ENCODE data around the gene SLC38A6. TPM values are rescaled to one million over a fixed set of nuclear protein-coding genes. Genes with fewer than 3 reads are reported as not detected.

Gene SLC38A6
- total RNA-seq, 2 experiments from 2014 or later = 5.9 to 8.2 TPM

DNA sequence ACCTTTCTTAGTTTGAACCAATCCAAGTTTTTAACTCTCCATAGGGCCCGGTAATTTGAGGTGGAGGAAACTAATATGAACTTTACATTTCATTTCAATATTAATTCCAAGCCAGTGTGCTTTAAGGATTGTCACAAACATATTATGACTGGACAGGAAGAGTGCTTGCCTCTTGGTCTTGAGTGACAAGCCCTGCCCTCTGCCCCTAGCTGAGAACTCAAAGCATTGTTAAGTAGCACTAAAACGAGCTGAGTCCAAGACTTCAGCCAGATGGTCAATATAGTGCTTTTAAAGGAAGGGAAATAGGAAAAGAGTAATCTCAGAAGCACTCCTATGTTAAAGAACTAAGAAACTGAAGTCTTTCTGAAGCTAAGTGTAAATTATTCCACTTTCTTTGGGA lies 17.3 kb upstream of the SLC38A6 start:
- H3K4me3 Mint-ChIP-seq = no peak overlapping the region
- peaks cover 3% of the 10 kb centered on the region for H3K36me3 Mint-ChIP-seq (ENCODE audit: low read depth)
- H3K27me3 Mint-ChIP-seq (ENCODE audit: low read depth) = no peaks in the 10 kb centered on the region
- no peak for DNase-seq
- H3K4me1 Mint-ChIP-seq (ENCODE audit: low read depth) = no peaks in the 10 kb centered on the region
- peaks cover 13% of the 10 kb centered on the region for H3K9me3 Mint-ChIP-seq (ENCODE audit: insufficient read depth)
- CTCF ChIA-PET = interaction anchor here (1.0 kb wide), 1 partner anchor 9 kb away, joined by 3 read pairs; no protein-coding TSS in a partner anchor
- H3K27ac Mint-ChIP-seq = no peak overlapping the region
- no peak for ATAC-seq
- POLR2A ChIA-PET = interaction anchor here (1.5 kb wide), 1 partner anchor 17 kb away, joined by 4 read pairs; the partner anchor contains the start of genes SLC38A6 and TRMT5

DNA sequence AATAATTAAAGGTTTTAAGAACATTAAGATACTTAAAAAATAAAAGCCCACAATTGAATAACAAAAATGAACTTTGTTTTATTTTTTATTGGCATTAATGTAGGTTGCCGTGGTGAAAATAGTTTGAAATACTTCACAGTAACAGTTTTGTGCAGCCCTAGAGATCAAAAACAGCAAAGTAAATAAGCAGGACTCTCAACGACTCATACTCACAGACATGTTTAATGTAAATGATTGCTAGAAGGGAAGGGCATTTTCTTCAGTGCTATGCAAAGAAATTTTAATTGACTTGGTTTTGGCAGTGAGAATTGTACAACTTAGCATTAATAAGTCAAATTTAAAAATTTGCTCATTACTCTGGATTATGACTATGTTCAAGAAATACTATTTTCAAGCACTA lies 16.1 kb upstream of the SLC38A6 start:
- H3K4me1 Mint-ChIP-seq (ENCODE audit: low read depth) = no peaks in the 10 kb centered on the region
- ChIA-PET CTCF (interaction anchor here (0.8 kb wide), 1 partner anchor 20 kb away, joined by 4 read pairs; no protein-coding TSS in a partner anchor), POLR2A (interaction anchor here (1.5 kb wide), 1 partner anchor 16 kb away, joined by 4 read pairs; the partner anchor contains the start of genes SLC38A6 and TRMT5)
- ATAC-seq (no peak), DNase-seq (no peak)
- H3K27me3 Mint-ChIP-seq (ENCODE audit: low read depth) = no peaks in the 10 kb centered on the region
- no peak overlapping the region for H3K27ac Mint-ChIP-seq
- peaks cover 5% of the 10 kb centered on the region for H3K9me3 Mint-ChIP-seq (ENCODE audit: insufficient read depth)
- H3K4me3 Mint-ChIP-seq = no peak overlapping the region
- H3K36me3 Mint-ChIP-seq (ENCODE audit: low read depth) = peaks cover 3% of the 10 kb centered on the region

DNA sequence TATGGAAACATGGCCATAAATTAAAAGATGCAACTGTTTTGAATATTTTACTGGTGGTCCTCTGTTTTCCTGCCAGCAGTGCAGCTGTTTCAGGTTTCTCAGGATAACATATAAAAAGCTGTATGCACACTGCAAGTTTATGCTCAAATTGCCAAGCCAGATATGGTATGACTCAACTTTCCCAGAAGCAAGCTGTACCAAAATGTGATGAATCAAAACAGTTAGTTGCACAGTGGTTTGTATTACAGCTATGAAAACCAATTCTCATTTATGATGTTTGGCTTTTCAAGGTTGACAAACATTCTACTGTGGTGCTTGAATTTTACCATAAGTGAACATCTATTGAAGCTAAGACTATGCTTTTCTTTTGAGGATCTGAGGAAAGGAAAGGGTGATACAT lies 15.6 kb upstream of the SLC38A6 start:
- H3K27ac Mint-ChIP-seq = no peak overlapping the region
- DNase-seq (no peak), ATAC-seq (no peak)
- POLR2A ChIA-PET = no interaction called here
- peaks cover 3% of the 10 kb centered on the region for H3K36me3 Mint-ChIP-seq (ENCODE audit: low read depth)
- CTCF ChIA-PET = interaction anchor here (0.8 kb wide), 1 partner anchor 20 kb away, joined by 4 read pairs; no protein-coding TSS in a partner anchor
- no peaks in the 10 kb centered on the region for H3K4me1 Mint-ChIP-seq (ENCODE audit: low read depth)
- no peaks in the 10 kb centered on the region for H3K27me3 Mint-ChIP-seq (ENCODE audit: low read depth)
- H3K4me3 Mint-ChIP-seq = no peak overlapping the region
- H3K9me3 Mint-ChIP-seq (ENCODE audit: insufficient read depth) = peaks cover 5% of the 10 kb centered on the region

DNA sequence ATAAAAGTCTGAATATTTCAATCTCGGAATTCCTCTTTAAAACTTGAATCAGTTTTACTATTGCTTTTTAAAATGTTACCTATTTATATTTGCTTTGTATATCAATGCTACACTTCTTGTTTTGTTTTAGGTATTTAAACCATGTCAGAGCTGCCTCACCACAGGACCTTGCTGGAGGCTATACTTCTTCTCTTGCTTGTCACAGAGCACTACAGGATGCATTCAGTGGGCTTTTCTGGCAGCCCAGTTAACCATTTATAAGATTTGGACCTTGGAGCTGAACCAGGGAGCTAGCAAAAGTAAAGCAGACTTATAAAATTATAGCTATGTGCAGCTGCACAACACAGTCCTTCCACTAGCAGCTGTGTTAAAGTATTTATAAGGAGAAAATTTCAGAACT lies 12.9 kb upstream of the SLC38A6 start:
- H3K4me1 Mint-ChIP-seq (ENCODE audit: low read depth) = no peaks in the 10 kb centered on the region
- no peaks in the 10 kb centered on the region for H3K9me3 Mint-ChIP-seq (ENCODE audit: insufficient read depth)
- no peak for DNase-seq
- H3K4me3 Mint-ChIP-seq = no peak overlapping the region
- ChIA-PET CTCF (interaction anchor here (1.0 to 1.4 kb wide), 2 partner anchors 11 to 637 kb away, joined by 3 to 5 read pairs; no protein-coding TSS in a partner anchor), POLR2A (interaction anchor here (0.6 to 1.2 kb wide), 2 partner anchors 13 to 211 kb away, joined by 3 read pairs; partner anchors contain the start of gene SLC38A6)
- ATAC-seq = no peak
- H3K36me3 Mint-ChIP-seq (ENCODE audit: low read depth) = no peaks in the 10 kb centered on the region
- H3K27me3 Mint-ChIP-seq (ENCODE audit: low read depth) = no peaks in the 10 kb centered on the region
- no peak overlapping the region for H3K27ac Mint-ChIP-seq

DNA sequence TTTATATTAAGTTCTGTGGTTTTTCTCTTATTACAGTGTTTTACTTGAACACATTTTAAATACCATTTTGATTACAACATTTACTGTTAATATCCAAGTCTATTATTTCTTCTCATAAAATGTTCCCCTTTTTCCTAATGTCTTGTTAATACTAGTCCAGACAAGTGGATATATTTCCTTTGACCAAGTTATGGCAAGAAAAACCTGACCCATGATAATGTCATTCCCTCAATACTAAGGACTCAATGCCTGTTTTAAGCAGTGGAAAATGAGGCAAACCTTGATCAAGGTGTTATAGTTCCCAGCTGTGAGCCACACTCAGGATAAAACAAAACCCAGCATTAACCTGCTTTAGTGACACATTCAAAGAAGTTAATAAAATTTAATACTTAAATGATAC lies 12.4 kb upstream of the SLC38A6 start:
- no peaks in the 10 kb centered on the region for H3K9me3 Mint-ChIP-seq (ENCODE audit: insufficient read depth)
- POLR2A ChIA-PET = interaction anchor here (0.6 to 1.2 kb wide), 2 partner anchors 13 to 212 kb away, joined by 3 read pairs; partner anchors contain the start of gene SLC38A6
- no peak for ATAC-seq
- H3K27me3 Mint-ChIP-seq (ENCODE audit: low read depth) = no peaks in the 10 kb centered on the region
- CTCF ChIA-PET = interaction anchor here (0.9 to 1.4 kb wide), 3 partner anchors 10 to 637 kb away, joined by 3 to 5 read pairs (median 3); no protein-coding TSS in a partner anchor
- no peak overlapping the region for H3K27ac Mint-ChIP-seq
- H3K36me3 Mint-ChIP-seq (ENCODE audit: low read depth) = no peaks in the 10 kb centered on the region
- no peaks in the 10 kb centered on the region for H3K4me1 Mint-ChIP-seq (ENCODE audit: low read depth)
- H3K4me3 Mint-ChIP-seq = no peak overlapping the region
- DNase-seq = no peak

DNA sequence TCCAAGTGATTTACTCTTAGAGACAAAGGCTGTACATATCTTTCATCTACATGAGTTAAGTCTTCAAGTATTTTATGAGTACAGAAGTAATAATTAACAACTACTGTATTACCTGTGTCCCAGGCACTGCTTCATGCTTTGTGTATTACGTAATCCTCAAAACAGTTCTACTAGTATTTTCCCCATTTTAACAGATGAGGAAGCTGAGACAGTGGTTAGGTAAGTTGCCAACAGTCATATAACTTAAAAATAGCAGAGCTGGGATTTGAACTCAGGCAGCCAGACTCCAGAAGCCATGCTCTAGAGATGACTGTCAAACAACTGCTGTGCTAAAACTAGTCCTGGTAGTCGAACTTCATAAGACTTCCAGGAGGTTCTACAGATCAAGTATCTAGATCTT lies 10.9 kb upstream of the SLC38A6 start:
- POLR2A ChIA-PET = no interaction called here
- no peak overlapping the region for H3K27ac Mint-ChIP-seq
- no peak for ATAC-seq

DNA sequence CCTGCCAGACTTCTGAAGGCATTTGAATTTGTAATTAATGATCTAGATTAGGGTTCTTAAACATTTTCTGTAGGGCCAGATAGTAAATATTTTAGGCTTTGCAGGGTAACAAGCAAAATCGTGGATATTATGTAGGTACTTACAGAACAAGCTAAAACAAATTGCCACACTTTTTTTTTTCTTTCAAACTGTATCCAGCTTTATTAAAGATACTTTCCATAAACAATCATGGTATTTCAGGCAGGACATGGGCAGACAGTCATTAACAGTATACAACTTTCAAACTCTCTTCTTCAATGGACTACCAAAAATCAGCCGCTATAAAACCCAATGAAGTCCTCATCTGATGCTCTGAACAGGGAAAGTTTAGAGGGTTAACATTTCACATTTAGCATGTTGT lies 9.8 kb upstream of the SLC38A6 start:
- ATAC-seq = no peak
- peaks cover 7% of the 10 kb centered on the region for H3K36me3 Mint-ChIP-seq (ENCODE audit: low read depth)
- no peaks in the 10 kb centered on the region for H3K4me1 Mint-ChIP-seq (ENCODE audit: low read depth)
- POLR2A ChIA-PET = no interaction called here
- no peaks in the 10 kb centered on the region for H3K9me3 Mint-ChIP-seq (ENCODE audit: insufficient read depth)
- no peak overlapping the region for H3K4me3 Mint-ChIP-seq
- CTCF ChIA-PET = no interaction called here
- no peak for DNase-seq
- H3K27ac Mint-ChIP-seq = no peak overlapping the region
- H3K27me3 Mint-ChIP-seq (ENCODE audit: low read depth) = no peaks in the 10 kb centered on the region

More for the DNA sequence above, 10.9 kb upstream of the SLC38A6 start:
- H3K4me1 Mint-ChIP-seq (ENCODE audit: low read depth) = no peaks in the 10 kb centered on the region
- H3K36me3 Mint-ChIP-seq (ENCODE audit: low read depth) = peaks cover 5% of the 10 kb centered on the region
- CTCF ChIA-PET = interaction anchor here (1.1 kb wide), 1 partner anchor 11 kb away, joined by 4 read pairs; no protein-coding TSS in a partner anchor
- H3K4me3 Mint-ChIP-seq = no peak overlapping the region
- DNase-seq = no peak
- no peaks in the 10 kb centered on the region for H3K9me3 Mint-ChIP-seq (ENCODE audit: insufficient read depth)
- H3K27me3 Mint-ChIP-seq (ENCODE audit: low read depth) = no peaks in the 10 kb centered on the region

DNA sequence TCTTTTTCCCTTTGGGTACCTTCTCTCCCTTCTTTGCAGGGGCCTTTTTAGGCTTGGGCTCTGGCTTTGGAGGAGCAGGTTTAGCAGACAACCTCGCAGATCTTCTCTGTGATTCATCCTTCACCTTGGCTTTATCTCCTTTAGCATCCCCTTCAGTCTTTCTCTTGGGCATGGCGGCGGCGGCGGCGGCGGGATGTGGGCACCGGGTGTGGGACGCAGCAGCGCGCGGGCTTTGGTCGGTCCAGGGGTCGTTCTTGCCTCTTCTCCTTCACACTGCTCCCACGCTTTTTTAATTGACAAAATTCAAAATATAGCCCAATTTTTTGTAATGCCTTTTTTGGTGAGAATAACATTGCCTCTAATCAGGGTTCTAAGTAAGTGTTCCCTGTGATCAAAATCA lies 8.8 kb upstream of the SLC38A6 start:
- ATAC-seq (no peak), DNase-seq (no peak)
- H3K36me3 Mint-ChIP-seq (ENCODE audit: low read depth) = peaks cover 11% of the 10 kb centered on the region
- no peak overlapping the region for H3K27ac Mint-ChIP-seq
- no peaks in the 10 kb centered on the region for H3K27me3 Mint-ChIP-seq (ENCODE audit: low read depth)
- H3K9me3 Mint-ChIP-seq (ENCODE audit: insufficient read depth) = no peaks in the 10 kb centered on the region
- ChIA-PET CTCF (no interaction called here), POLR2A (no interaction called here)
- H3K4me1 Mint-ChIP-seq (ENCODE audit: low read depth) = no peaks in the 10 kb centered on the region
- H3K4me3 Mint-ChIP-seq = no peak overlapping the region

GRCh38 chr14:60973070-60973469 lies 8.0 kb upstream of the SLC38A6 start:
- Mint-ChIP-seq H3K9me3 (ENCODE audit: insufficient read depth) (no peaks in the 10 kb centered on the region), H3K4me3 (no peak overlapping the region), H3K27me3 (ENCODE audit: low read depth) (no peaks in the 10 kb centered on the region), H3K36me3 (ENCODE audit: low read depth) (peaks cover 14% of the 10 kb centered on the region), H3K4me1 (ENCODE audit: low read depth) (peaks cover 2% of the 10 kb centered on the region), H3K27ac (no peak overlapping the region)
- ATAC-seq = no peak
- ChIA-PET CTCF (no interaction called here), POLR2A (no interaction called here)
- no peak for DNase-seq

DNA sequence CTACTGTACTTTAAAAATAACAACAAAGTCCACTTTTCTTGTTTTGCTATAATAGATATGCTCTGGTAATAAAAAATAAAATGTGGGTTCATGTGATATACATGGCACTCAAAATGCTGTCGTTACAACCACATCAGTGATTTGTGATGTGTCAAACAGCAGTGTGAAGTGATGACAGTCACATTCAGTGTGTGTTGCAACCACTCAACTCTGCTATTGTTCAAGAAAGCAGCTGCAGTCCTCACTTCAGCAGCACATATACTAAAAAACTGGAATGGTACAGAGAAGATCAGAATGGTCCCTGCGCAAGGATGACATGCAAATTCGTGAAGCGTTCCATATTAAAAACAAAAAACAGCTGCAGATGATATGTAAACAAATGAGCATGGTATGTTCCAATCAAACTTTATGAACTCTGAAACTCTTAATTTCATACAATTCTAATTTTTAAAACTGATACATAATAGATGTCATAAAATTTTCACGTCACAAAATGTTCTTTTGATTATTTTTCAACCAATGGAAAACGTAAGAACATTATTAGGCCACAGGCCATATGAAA lies 6.9 kb upstream of the SLC38A6 start:
- CTCF ChIA-PET = no interaction called here

GRCh38 chr14:60975551-60975950 lies 5.5 kb upstream of the SLC38A6 start:
- ATAC-seq (no peak), DNase-seq (no peak)
- ChIA-PET POLR2A (no interaction called here), CTCF (no interaction called here)
- Mint-ChIP-seq H3K27me3 (ENCODE audit: low read depth) (no peaks in the 10 kb centered on the region), H3K27ac (no peak overlapping the region), H3K36me3 (ENCODE audit: low read depth) (peaks cover 21% of the 10 kb centered on the region), H3K9me3 (ENCODE audit: insufficient read depth) (no peaks in the 10 kb centered on the region), H3K4me1 (ENCODE audit: low read depth) (peaks cover 7% of the 10 kb centered on the region), H3K4me3 (no peak overlapping the region)

More for the DNA sequence above, 6.9 kb upstream of the SLC38A6 start:
- no peak for ATAC-seq
- Mint-ChIP-seq H3K27ac (no peak overlapping the region), H3K36me3 (ENCODE audit: low read depth) (peaks cover 18% of the 10 kb centered on the region), H3K9me3 (ENCODE audit: insufficient read depth) (no peaks in the 10 kb centered on the region), H3K4me3 (no peak overlapping the region), H3K4me1 (ENCODE audit: low read depth) (peaks cover 4% of the 10 kb centered on the region), H3K27me3 (ENCODE audit: low read depth) (no peaks in the 10 kb centered on the region)
- no peak for DNase-seq
- POLR2A ChIA-PET = no interaction called here

GRCh38 chr14:60977847-60978246 lies 3.2 kb upstream of the SLC38A6 start:
- ATAC-seq (no peak), DNase-seq (no peak)
- Mint-ChIP-seq H3K36me3 (ENCODE audit: low read depth) (peaks cover 21% of the 10 kb centered on the region), H3K27ac (no peak overlapping the region), H3K27me3 (ENCODE audit: low read depth) (no peaks in the 10 kb centered on the region), H3K4me3 (no peak overlapping the region), H3K9me3 (ENCODE audit: insufficient read depth) (no peaks in the 10 kb centered on the region), H3K4me1 (ENCODE audit: low read depth) (peaks cover 7% of the 10 kb centered on the region)
- CTCF ChIA-PET = no interaction called here
- POLR2A ChIA-PET = no interaction called here
